B cell (primary cell): ENCODE measurements around the gene FKRP. TPM values are rescaled to one million over a fixed set of nuclear protein-coding genes. Genes with fewer than 3 reads are reported as not detected.

Experiments used
- ATAC-seq: fragments of 200-7000 bp; cut with Tn5 transposase; one replicate; pipeline ENCODE4 v1.10.0; 2021; ENCODE audit warnings: low read depth, mild to moderate bottlenecking, moderate number of reproducible peaks, moderate library complexity
- CTCF ChIA-PET: fragments of 350-600 bp; sonication (Branson Sonifier 250); formaldehyde crosslinking; loops from one replicate; lab custom pipeline; 2021; ENCODE audit warnings: antibody characterized with exemption, inconsistent platforms; lab: Charles Lee
- POLR2A ChIA-PET: fragments of 350-600 bp; sonication (Branson Sonifier 250); formaldehyde crosslinking; loops from one replicate; lab custom pipeline; 2021; ENCODE audit warnings: antibody characterized with exemption; lab: Charles Lee
- DNase-seq: peaks from one replicate; pipeline ENCODE4 v3.0.0; 2013
- H2AFZ ChIP-seq: 2 replicates; pipeline ENCODE4 v1.6.1; 2012; ENCODE audit warnings: mild to moderate bottlenecking, low read depth, low read length; ENCODE audit not compliant: insufficient read depth, poor library complexity, severe bottlenecking
- H3K27ac ChIP-seq, 2 donors: 1 replicate in 1 of 2; 2 replicates in 1 of 2; pipeline ENCODE4 v1.5.1; 2012 to 2013; ENCODE audit warnings: low read length in 2 of 2, mild to moderate bottlenecking in 2 of 2, moderate library complexity in 1 of 2
- H3K27me3 ChIP-seq, 4 experiments: fragments of 200-600 bp in 1 of 4; sonication (generic) in 1 of 4; replicated peaks in 1 of 4; 1 replicate in 2 of 4; 2 replicates in 2 of 4; pipeline versions ENCODE4 v1.6.1 to v1.7.0; 2013 to 2016; ENCODE audit warnings: low read length in 3 of 4, mild to moderate bottlenecking in 2 of 4, mixed read lengths in 1 of 4, moderate library complexity in 1 of 4; ENCODE audit not compliant: insufficient read depth in 4 of 4, control insufficient read depth in 3 of 4; ENCODE audit errors: control extremely low read depth in 1 of 4
- H3K36me3 ChIP-seq, 2 experiments: replicated peaks in 1 of 2; 1 replicate in 1 of 2; 2 replicates in 1 of 2; pipeline versions ENCODE4 v1.6.1 to v1.7.1; 2013; ENCODE audit warnings: low read length in 1 of 2; ENCODE audit not compliant: insufficient read depth in 2 of 2, control insufficient read depth in 1 of 2; ENCODE audit errors: control extremely low read depth in 1 of 2, extremely low read depth in 1 of 2
- H3K4me1 ChIP-seq, 2 donors: fragments of 200-600 bp in 1 of 2; sonication (generic) in 1 of 2; 1 replicate in 1 of 2; 2 replicates in 1 of 2; pipeline versions ENCODE4 v1.5.1 to v1.6.1; 2013 to 2017; ENCODE audit warnings: low read length in 2 of 2; ENCODE audit not compliant: control insufficient read depth in 2 of 2, insufficient read depth in 2 of 2
- H3K4me2 ChIP-seq: replicated peaks from 2 replicates; pipeline ENCODE3; 2012; ENCODE audit warnings: mild to moderate bottlenecking, low read depth, low read length; ENCODE audit not compliant: poor library complexity, severe bottlenecking
- H3K4me3 ChIP-seq, 5 experiments: fragments of 200-600 bp in 1 of 5; sonication (generic) in 1 of 5; 1 replicate in 3 of 5; 2 replicates in 2 of 5; pipeline versions ENCODE4 v1.5.1 to v1.7.0; 2011 to 2016; ENCODE audit warnings: low read length in 4 of 5, mild to moderate bottlenecking in 4 of 5, low read depth in 2 of 5, control low read depth in 1 of 5, moderate library complexity in 1 of 5; ENCODE audit not compliant: insufficient read depth in 1 of 5; ENCODE audit errors: control extremely low read depth in 1 of 5, extremely low read depth in 1 of 5
- H3K79me2 ChIP-seq: fragments of 200-600 bp; sonication (generic); one replicate; pipeline ENCODE4 v1.6.0; 2016; ENCODE audit warnings: low read length; ENCODE audit not compliant: control insufficient read depth, insufficient read depth
- H3K9ac ChIP-seq: fragments of 200-600 bp; sonication (generic); 2 replicates; pipeline ENCODE4 v1.6.1; 2017; ENCODE audit warnings: mild to moderate bottlenecking, low read length, moderate library complexity
- H3K9me3 ChIP-seq, 3 donors: one replicate each; pipeline versions ENCODE4 v1.6.1 to v1.7.1; 2013; ENCODE audit warnings: low read length in 2 of 3; ENCODE audit not compliant: control insufficient read depth in 2 of 3, insufficient read depth in 1 of 3; ENCODE audit errors: control extremely low read depth in 1 of 3
- H4K20me1 ChIP-seq: 2 replicates; pipeline ENCODE4 v1.6.0; 2012; ENCODE audit warnings: mild to moderate bottlenecking, low read length; ENCODE audit not compliant: insufficient read depth, control insufficient read depth, poor library complexity, severe bottlenecking
- H3K27ac Mint-ChIP-seq: one replicate; pipeline ENCODE4 v1.8.0; 2021; ENCODE audit warnings: mixed read lengths
- H3K27me3 Mint-ChIP-seq: one replicate; pipeline ENCODE4 v1.8.0; 2021; ENCODE audit warnings: mixed read lengths
- H3K4me1 Mint-ChIP-seq: one replicate; pipeline ENCODE4 v1.8.0; 2021; ENCODE audit warnings: mixed read lengths
- H3K4me3 Mint-ChIP-seq: one replicate; pipeline ENCODE4 v1.8.0; 2021; ENCODE audit warnings: mixed read lengths
- H3K9me3 Mint-ChIP-seq: one replicate; pipeline ENCODE4 v1.8.0; 2022; ENCODE audit warnings: mixed read lengths; ENCODE audit not compliant: insufficient read depth
- CTCF ChIP-seq: fragments of 200-600 bp; IDR thresholded peaks from one replicate; pipeline ENCODE4 v1.8.0; 2022; ENCODE audit warnings: antibody characterized with exemption, mild to moderate bottlenecking
- EZH2 ChIP-seq: IDR thresholded peaks from 2 replicates; pipeline ENCODE4 v1.6.1; 2012; ENCODE audit warnings: borderline replicate concordance, low read depth, mild to moderate bottlenecking, moderate library complexity, low read length; ENCODE audit not compliant: insufficient read depth, poor library complexity, severe bottlenecking
- WGBS: methylation state at CpG from one replicate; pipeline ENCODE4 v1.1.5; 2013; ENCODE audit warnings: missing lambda C conversion rate; ENCODE audit not compliant: insufficient coverage; 5-methylcytosine and 5-hydroxymethylcytosine counted together
- intact Hi-C: fragments of 100-400 bp; cut with micrococcal nuclease; formaldehyde crosslinking; loops from one replicate; pipeline ENCODE4 v1.10.0; 2022
- polyA plus RNA-seq: library from polyadenylated mRNA; depleted of rRNA; stranded (reverse); fragments of >200 nt; gene quantifications from 2 replicates; pipeline ENCODE4 v1.2.3, GENCODE V29; 2012
- total RNA-seq, 2 donors: library from RNA; stranded (reverse); fragments of 120-200 nt in 1 of 2; gene quantifications; 1 replicate in 1 of 2; 2 replicates in 1 of 2; pipeline versions ENCODE4 v1.2.3 to v1.2.4, GENCODE V29; 2013 to 2022

Gene FKRP
- total and polyA plus RNA-seq, 2 donors (not counting 1 experiment from before 2014, with no cell fraction given), result 30.2 to 38.8 TPM

GRCh38 chr19:46791944-46792343 is 46.1 kb downstream of the FKRP start:
- no peaks in the 10 kb centered on the region for H3K9me3 Mint-ChIP-seq
- ATAC-seq (no peak), DNase-seq (peak; percentile 33)
- ChIA-PET CTCF (interaction anchor here (0.6 to 1.0 kb wide), 2 partner anchors 13 to 42 kb away, joined by 3 read pairs; no protein-coding TSS in a partner anchor), POLR2A (no interaction called here)
- no peak overlapping the region for H3K9ac ChIP-seq
- peaks cover 3% of the 10 kb centered on the region for H3K27me3 Mint-ChIP-seq
- peaks cover 15% of the 10 kb centered on the region for H3K79me2 ChIP-seq
- H3K4me2 ChIP-seq, result no peak overlapping the region
- 22% methylated on average over 3 of the region's 5 CpGs for WGBS
- H3K9me3 ChIP-seq, result no peaks in the 10 kb centered on the region
- no peak overlapping the region for H3K4me3 Mint-ChIP-seq
- H4K20me1 ChIP-seq, result no peaks in the 10 kb centered on the region
- H3K27me3 ChIP-seq, result no peaks in the 10 kb centered on the region
- H3K27ac ChIP-seq, result no peak overlapping the region
- TF ChIP-seq EZH2 (no peak), CTCF (no peak)
- H3K4me3 ChIP-seq, result no peak overlapping the region
- peaks cover 1 to 19% of the 10 kb centered on the region in 2 donors for H3K4me1 ChIP-seq
- peak overlapping the region; percentile 0 for H2AFZ ChIP-seq
- intact Hi-C loops, result no loop called here
- no peaks in the 10 kb centered on the region for H3K36me3 ChIP-seq
- H3K4me1 Mint-ChIP-seq, result peaks cover 17% of the 10 kb centered on the region
- peak overlapping the region; percentile 76 for H3K27ac Mint-ChIP-seq

- no peak overlapping the region for H3K27ac ChIP-seq
- 100% methylated on average over 1 of the region's 1 CpG for WGBS
- ATAC-seq (no peak), DNase-seq (no peak)
- H3K9ac ChIP-seq, result no peak overlapping the region
- no peaks in the 10 kb centered on the region for H3K36me3 ChIP-seq
- H3K4me3 ChIP-seq, result no peak overlapping the region
- Mint-ChIP-seq H3K4me3 (no peak overlapping the region), H3K4me1 (no peaks in the 10 kb centered on the region), H3K9me3 (no peaks in the 10 kb centered on the region), H3K27me3 (peaks cover 3% of the 10 kb centered on the region), H3K27ac (no peak overlapping the region)
- no peaks in the 10 kb centered on the region for H4K20me1 ChIP-seq
- ChIA-PET POLR2A (interaction anchor here (0.7 kb wide), 1 partner anchor 9 kb away, joined by 4 read pairs; the partner anchor contains the start of gene SLC1A5), CTCF (interaction anchor here (0.6 to 1.0 kb wide), 2 partner anchors 40 to 260 kb away, joined by 3 read pairs; no protein-coding TSS in a partner anchor)
- intact Hi-C loops, result no loop called here
- no peaks in the 10 kb centered on the region for H3K27me3 ChIP-seq
- H3K79me2 ChIP-seq, result no peaks in the 10 kb centered on the region
- H3K4me2 ChIP-seq, result no peak overlapping the region
- no peak overlapping the region for H2AFZ ChIP-seq
- no peak for TF ChIP-seq CTCF
- TF ChIP-seq EZH2, result no peak
- no peaks in the 10 kb centered on the region for H3K9me3 ChIP-seq
- no peaks in the 10 kb centered on the region for H3K4me1 ChIP-seq
Observed at GRCh38 chr19:46797881-46798280, 52.0 kb downstream of the FKRP start.
